Activated T-cell treated with anti-CD3 and anti-CD28 coated beads, Interleukin-2, amount 50 U/mL, for 4 hours (primary cell): Measurements from ENCODE around the gene MLIP. TPM values are rescaled to one million over a fixed set of nuclear protein-coding genes. Genes with fewer than 3 reads are reported as not detected.
"Not testable (repeated sequence)": the region's sequence is repeated elsewhere in the genome, so short reads cannot be mapped to it uniquely, and the experiment has no call there.

Experiments
- ATAC-seq, 2 donors: fragments of 200-7000 bp; cut with Tn5 transposase; one replicate each; pipeline ENCODE4 v1.10.0; 2021
- DNase-seq: peaks from one replicate; pipeline ENCODE4 v3.0.0-alpha.2; 2020
- H3K27me3 Mint-ChIP-seq: one replicate; pipeline ENCODE4 v1.8.0; 2021; ENCODE audit warnings: low read depth, mixed read lengths
- H3K36me3 Mint-ChIP-seq: one replicate; pipeline ENCODE4 v1.8.0; 2022; ENCODE audit warnings: mixed read lengths; ENCODE audit not compliant: insufficient read depth
- H3K4me1 Mint-ChIP-seq: one replicate; pipeline ENCODE4 v1.8.0; 2021; ENCODE audit warnings: low read depth, mixed read lengths
- H3K4me3 Mint-ChIP-seq: one replicate; pipeline ENCODE4 v1.8.0; 2021; ENCODE audit warnings: mild to moderate bottlenecking, moderate library complexity, mixed read lengths
- H3K9me3 Mint-ChIP-seq: one replicate; pipeline ENCODE4 v1.8.0; 2021; ENCODE audit warnings: mixed read lengths
- total RNA-seq, 3 donors: library from RNA; stranded (reverse); gene quantifications; one replicate each; pipeline ENCODE4 v1.2.1, GENCODE V29; 2021

Gene MLIP
- total RNA-seq, 3 donors from 2014 or later = not detected

- Mint-ChIP-seq H3K27me3 (no peaks in the 10 kb centered on the region), H3K9me3 (peaks cover 17% of the 10 kb centered on the region), H3K4me1 (no peaks in the 10 kb centered on the region), H3K36me3 (no peaks in the 10 kb centered on the region), H3K4me3 (no peak overlapping the region)
- ATAC-seq = no peak
- no peak for DNase-seq
These were observed 86.9 kb downstream of the MLIP start for GRCh38 chr6:54198134-54198533.

- not testable (repeated sequence) for DNase-seq, H3K4me1 Mint-ChIP-seq, H3K9me3 Mint-ChIP-seq, ATAC-seq, H3K4me3 Mint-ChIP-seq, H3K36me3 Mint-ChIP-seq, H3K27me3 Mint-ChIP-seq
These were observed 92.3 kb downstream of the MLIP start for GRCh38 chr6:54203474-54204035.

- H3K4me3 Mint-ChIP-seq = no peak overlapping the region
- no peaks in the 10 kb centered on the region for H3K36me3 Mint-ChIP-seq
- ATAC-seq (no peak), DNase-seq (no peak)
- H3K4me1 Mint-ChIP-seq = no peaks in the 10 kb centered on the region
- no peaks in the 10 kb centered on the region for H3K27me3 Mint-ChIP-seq
- no peaks in the 10 kb centered on the region for H3K9me3 Mint-ChIP-seq
These were observed 93.8 kb downstream of the MLIP start for GRCh38 chr6:54204921-54205591.

- ATAC-seq (no peak), DNase-seq (no peak)
- H3K27me3 Mint-ChIP-seq = no peaks in the 10 kb centered on the region
- no peaks in the 10 kb centered on the region for H3K9me3 Mint-ChIP-seq
- no peaks in the 10 kb centered on the region for H3K4me1 Mint-ChIP-seq
- no peak overlapping the region for H3K4me3 Mint-ChIP-seq
- H3K36me3 Mint-ChIP-seq = no peaks in the 10 kb centered on the region
These were observed 95.3 kb downstream of the MLIP start for GRCh38 chr6:54206510-54206909.

GRCh38 chr6:54209983-54210382 lies 98.7 kb downstream of the MLIP start:
- not testable (repeated sequence) for H3K4me3 Mint-ChIP-seq, ATAC-seq, H3K4me1 Mint-ChIP-seq, DNase-seq, H3K27me3 Mint-ChIP-seq, H3K36me3 Mint-ChIP-seq, H3K9me3 Mint-ChIP-seq

- Mint-ChIP-seq H3K9me3 (no peaks in the 10 kb centered on the region), H3K27me3 (no peaks in the 10 kb centered on the region), H3K4me3 (no peak overlapping the region)
These were observed 103.0 kb downstream of the MLIP start for GRCh38 chr6:54214286-54214685.

GRCh38 chr6:54216336-54216735 lies 105.1 kb downstream of the MLIP start:
- Mint-ChIP-seq H3K4me1 (no peaks in the 10 kb centered on the region), H3K4me3 (no peak overlapping the region)

More at GRCh38 chr6:54214286-54214685, 103.0 kb downstream of the MLIP start:
- ATAC-seq (no peak), DNase-seq (no peak)
- Mint-ChIP-seq H3K4me1 (no peaks in the 10 kb centered on the region), H3K36me3 (no peaks in the 10 kb centered on the region)

GRCh38 chr6:54217018-54217417 lies 105.8 kb downstream of the MLIP start:
- no peak for ATAC-seq
- no peaks in the 10 kb centered on the region for H3K9me3 Mint-ChIP-seq
- DNase-seq = no peak
- no peaks in the 10 kb centered on the region for H3K4me1 Mint-ChIP-seq
- H3K36me3 Mint-ChIP-seq = no peaks in the 10 kb centered on the region
- no peaks in the 10 kb centered on the region for H3K27me3 Mint-ChIP-seq
- H3K4me3 Mint-ChIP-seq = no peak overlapping the region

More at GRCh38 chr6:54216336-54216735, 105.1 kb downstream of the MLIP start:
- no peaks in the 10 kb centered on the region for H3K9me3 Mint-ChIP-seq
- no peaks in the 10 kb centered on the region for H3K27me3 Mint-ChIP-seq
- ATAC-seq (no peak), DNase-seq (no peak)
- H3K36me3 Mint-ChIP-seq = no peaks in the 10 kb centered on the region

- no peak overlapping the region for H3K4me3 Mint-ChIP-seq
- H3K36me3 Mint-ChIP-seq = no peaks in the 10 kb centered on the region
- peaks cover 4% of the 10 kb centered on the region for H3K9me3 Mint-ChIP-seq
- H3K27me3 Mint-ChIP-seq = no peaks in the 10 kb centered on the region
- ATAC-seq = no peak
- H3K4me1 Mint-ChIP-seq = no peaks in the 10 kb centered on the region
- DNase-seq = no peak
These were observed 111.0 kb downstream of the MLIP start for GRCh38 chr6:54222217-54222616.

- H3K9me3 Mint-ChIP-seq = no peaks in the 10 kb centered on the region
- no peaks in the 10 kb centered on the region for H3K27me3 Mint-ChIP-seq
- no peaks in the 10 kb centered on the region for H3K4me1 Mint-ChIP-seq
- ATAC-seq (no peak), DNase-seq (no peak)
- no peaks in the 10 kb centered on the region for H3K36me3 Mint-ChIP-seq
- H3K4me3 Mint-ChIP-seq = no peak overlapping the region
These were observed 121.5 kb downstream of the MLIP start for GRCh38 chr6:54232703-54233102.

GRCh38 chr6:54234539-54234938 lies 123.3 kb downstream of the MLIP start:
- H3K36me3 Mint-ChIP-seq = no peaks in the 10 kb centered on the region
- DNase-seq = no peak

GRCh38 chr6:54236984-54237383 lies 125.7 kb downstream of the MLIP start:
- Mint-ChIP-seq H3K27me3 (no peaks in the 10 kb centered on the region), H3K4me3 (no peak overlapping the region), H3K9me3 (no peaks in the 10 kb centered on the region), H3K36me3 (no peaks in the 10 kb centered on the region), H3K4me1 (no peaks in the 10 kb centered on the region)
- DNase-seq (no peak), ATAC-seq (no peak)

More at GRCh38 chr6:54234539-54234938, 123.3 kb downstream of the MLIP start:
- ATAC-seq = no peak
- Mint-ChIP-seq H3K9me3 (no peaks in the 10 kb centered on the region), H3K4me1 (no peaks in the 10 kb centered on the region), H3K27me3 (no peaks in the 10 kb centered on the region), H3K4me3 (no peak overlapping the region)

- no peak for DNase-seq
- Mint-ChIP-seq H3K36me3 (no peaks in the 10 kb centered on the region), H3K4me1 (no peaks in the 10 kb centered on the region), H3K27me3 (no peaks in the 10 kb centered on the region), H3K9me3 (no peaks in the 10 kb centered on the region), H3K4me3 (no peak overlapping the region)
- ATAC-seq = no peak
These were observed 127.2 kb downstream of the MLIP start for GRCh38 chr6:54238396-54238795.

GRCh38 chr6:54243699-54244098 lies 132.5 kb downstream of the MLIP start:
- H3K27me3 Mint-ChIP-seq = no peaks in the 10 kb centered on the region
- DNase-seq = no peak
- no peaks in the 10 kb centered on the region for H3K36me3 Mint-ChIP-seq

GRCh38 chr6:54244430-54244829 lies 133.2 kb downstream of the MLIP start:
- ATAC-seq = no peak
- Mint-ChIP-seq H3K4me3 (no peak overlapping the region), H3K36me3 (no peaks in the 10 kb centered on the region), H3K4me1 (no peaks in the 10 kb centered on the region), H3K27me3 (no peaks in the 10 kb centered on the region), H3K9me3 (no peaks in the 10 kb centered on the region)
- DNase-seq = no peak

More at GRCh38 chr6:54243699-54244098, 132.5 kb downstream of the MLIP start:
- H3K4me1 Mint-ChIP-seq = no peaks in the 10 kb centered on the region
- H3K4me3 Mint-ChIP-seq = no peak overlapping the region
- ATAC-seq = no peak
- no peaks in the 10 kb centered on the region for H3K9me3 Mint-ChIP-seq
